ENCODE measurements around the gene BAG5. TPM values are rescaled to one million over a fixed set of nuclear protein-coding genes. Genes with fewer than 3 reads are reported as not detected.

The BAG5 gene
- total and polyA plus RNA-seq, 2 donors (not counting 1 experiment from before 2014, with no cell fraction given) = 7.4 to 31.6 TPM

DNA sequence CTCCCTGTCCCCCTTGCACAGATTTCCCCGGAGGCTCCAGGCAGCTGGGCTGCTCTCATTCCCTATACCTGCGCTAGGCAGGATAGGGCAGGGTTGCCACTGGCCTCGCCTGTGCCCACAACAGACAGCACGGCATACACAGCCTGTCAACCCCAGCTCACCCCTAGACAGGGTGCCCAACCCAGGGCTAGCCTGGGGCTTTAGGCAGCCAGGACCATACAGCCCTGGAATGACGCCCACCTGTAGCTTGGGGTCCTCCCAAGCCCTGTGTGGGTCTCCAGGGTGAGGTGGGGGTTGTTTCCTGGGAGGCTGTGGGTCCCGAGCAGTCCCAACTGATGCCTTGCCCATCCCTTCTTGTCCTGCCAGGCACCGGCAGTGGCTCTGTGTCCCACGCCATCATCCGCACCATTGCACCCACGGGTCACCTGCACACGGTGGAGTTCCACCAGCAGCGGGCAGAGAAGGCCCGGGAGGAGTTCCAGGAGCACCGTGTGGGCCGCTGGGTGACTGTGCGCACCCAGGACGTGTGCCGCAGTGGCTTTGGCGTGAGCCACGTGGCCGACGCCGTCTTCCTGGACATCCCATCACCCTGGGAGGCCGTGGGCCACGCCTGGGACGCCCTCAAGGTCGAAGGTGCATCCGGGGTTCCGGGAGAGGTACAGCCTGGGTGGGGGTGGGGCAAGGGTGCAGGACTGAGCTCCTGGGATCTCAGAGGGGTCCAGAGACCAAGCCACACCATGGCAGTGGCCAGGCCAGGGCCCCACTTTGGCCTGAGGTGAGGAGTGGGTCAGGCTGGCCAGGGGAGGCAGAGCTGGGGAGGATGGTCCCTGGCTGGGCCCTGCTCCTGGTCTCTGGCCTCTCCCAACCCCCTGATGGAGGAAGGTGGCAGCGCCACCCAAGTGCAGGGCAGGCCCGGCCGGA, 30.0 kb downstream of the BAG5 start:
- DNase-seq (no peak), ATAC-seq (ENCODE audit: low read depth) (no peak)
- Histone ChIP-seq H3K27ac (ENCODE audit: low read length in 2 of 2) (no peak overlapping the region), H3K4me2 (replicated peaks; ENCODE audit: low read depth, low read length, poor library complexity, severe bottlenecking) (no peak overlapping the region), H3K9ac (ENCODE audit: low read length) (no peak overlapping the region), H3K4me1 (ENCODE audit: control insufficient read depth in 2 of 2, insufficient read depth in 2 of 2, low read length in 2 of 2) (peaks cover 24 to 35% of the 10 kb centered on the region in 2 donors), H3K36me3 (replicated peaks in 1 of 2; ENCODE audit: control extremely low read depth in 1 of 2, control insufficient read depth in 1 of 2, extremely low read depth in 1 of 2, insufficient read depth in 2 of 2, low read length in 1 of 2) (peaks cover 0 to 11% of the 10 kb centered on the region in 2 experiments), H3K79me2 (ENCODE audit: control insufficient read depth, insufficient read depth, low read length) (peaks cover 24% of the 10 kb centered on the region), H4K20me1 (ENCODE audit: control insufficient read depth, insufficient read depth, low read length, poor library complexity, severe bottlenecking) (peaks cover 34% of the 10 kb centered on the region), H2AFZ (ENCODE audit: insufficient read depth, low read depth, low read length, poor library complexity, severe bottlenecking) (no peak overlapping the region), H3K27me3 (replicated peaks in 1 of 4; ENCODE audit: control extremely low read depth in 1 of 4, control insufficient read depth in 3 of 4, insufficient read depth in 4 of 4, low read length in 3 of 4) (no peaks in the 10 kb centered on the region), H3K4me3 (ENCODE audit: control extremely low read depth in 1 of 5, extremely low read depth in 1 of 5, insufficient read depth in 1 of 5, low read depth in 2 of 5, low read length in 4 of 5) (no peak overlapping the region), H3K9me3 (ENCODE audit: control extremely low read depth in 1 of 3, control insufficient read depth in 2 of 3, insufficient read depth in 1 of 3, low read length in 2 of 3) (no peaks in the 10 kb centered on the region)
- no peak overlapping the region for H3K4me3 Mint-ChIP-seq
- no peak for TF ChIP-seq EZH2 (IDR thresholded peaks at IDR 0.05; ENCODE audit: borderline replicate concordance, insufficient read depth, low read depth, low read length, poor library complexity, severe bottlenecking)
- TF ChIP-seq, protein P1, sequence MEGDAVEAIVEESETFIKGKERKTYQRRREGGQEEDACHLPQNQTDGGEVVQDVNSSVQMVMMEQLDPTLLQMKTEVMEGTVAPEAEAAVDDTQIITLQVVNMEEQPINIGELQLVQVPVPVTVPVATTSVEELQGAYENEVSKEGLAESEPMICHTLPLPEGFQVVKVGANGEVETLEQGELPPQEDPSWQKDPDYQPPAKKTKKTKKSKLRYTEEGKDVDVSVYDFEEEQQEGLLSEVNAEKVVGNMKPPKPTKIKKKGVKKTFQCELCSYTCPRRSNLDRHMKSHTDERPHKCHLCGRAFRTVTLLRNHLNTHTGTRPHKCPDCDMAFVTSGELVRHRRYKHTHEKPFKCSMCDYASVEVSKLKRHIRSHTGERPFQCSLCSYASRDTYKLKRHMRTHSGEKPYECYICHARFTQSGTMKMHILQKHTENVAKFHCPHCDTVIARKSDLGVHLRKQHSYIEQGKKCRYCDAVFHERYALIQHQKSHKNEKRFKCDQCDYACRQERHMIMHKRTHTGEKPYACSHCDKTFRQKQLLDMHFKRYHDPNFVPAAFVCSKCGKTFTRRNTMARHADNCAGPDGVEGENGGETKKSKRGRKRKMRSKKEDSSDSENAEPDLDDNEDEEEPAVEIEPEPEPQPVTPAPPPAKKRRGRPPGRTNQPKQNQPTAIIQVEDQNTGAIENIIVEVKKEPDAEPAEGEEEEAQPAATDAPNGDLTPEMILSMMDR (IDR thresholded peaks at IDR 0.05) = no peak
- intact Hi-C loops (cut with micrococcal nuclease) = no loop called here
- H3K4me1 Mint-ChIP-seq = peaks cover 32% of the 10 kb centered on the region
- WGBS (ENCODE audit: insufficient coverage) = 97% methylated on average over 31 of the region's 32 CpGs
- no peaks in the 10 kb centered on the region for H3K9me3 Mint-ChIP-seq (ENCODE audit: insufficient read depth)
- no peaks in the 10 kb centered on the region for H3K27me3 Mint-ChIP-seq
- ChIA-PET POLR2A (no interaction called here), CTCF (interaction anchor here (0.6 to 6.2 kb wide), 3 partner anchors 13 to 180 kb away, joined by 3 to 33 read pairs (median 4); no protein-coding TSS in a partner anchor)
- no peak overlapping the region for H3K27ac Mint-ChIP-seq

Measured in B cell (primary cell).